ENCODE results near the gene NOL7. TPM values are rescaled to one million over a fixed set of nuclear protein-coding genes. Genes with fewer than 3 reads are reported as not detected.

Gene NOL7
- total and polyA plus RNA-seq, 2 of the 8 experiments (the other 6 are each of a cell fraction or from before 2014, with no cell fraction given) = 16.4 to 70.4 TPM

- no peak for TF ChIP-seq JUN (IDR thresholded peaks at IDR 0.05; ENCODE audit: low read depth, low read length)
- TF ChIP-seq YY1 (IDR thresholded peaks at IDR 0.05; ENCODE audit: low read depth, low read length) = no peak
- no peak for TF ChIP-seq TCF12 (IDR thresholded peaks at IDR 0.05; ENCODE audit: low read depth, low read length)
- no peak for TF ChIP-seq EP300 (IDR thresholded peaks at IDR 0.05; ENCODE audit: borderline replicate concordance in 1 of 2, low read depth in 2 of 2, low read length in 2 of 2)
- TF ChIP-seq TAF1 (IDR thresholded peaks at IDR 0.05; ENCODE audit: low read depth, low read length) = peak; percentile 35
- TF ChIP-seq BRCA1 (IDR thresholded peaks at IDR 0.05; ENCODE audit: low read depth, low read length) = no peak
- TF ChIP-seq KDM1A (IDR thresholded peaks at IDR 0.05; ENCODE audit: borderline replicate concordance, low read length) = peak; percentile 12; the same call in 1 of the 2 replicates
- TF ChIP-seq CHD1 (IDR thresholded peaks at IDR 0.05; ENCODE audit: low read depth, low read length) = no peak
- no peak for TF ChIP-seq MAFK (IDR thresholded peaks at IDR 0.05; ENCODE audit: low read depth, low read length)
- TF ChIP-seq MAX (IDR thresholded peaks at IDR 0.05) = no peak; the same call in 1 of the 2 replicates
- no peak for TF ChIP-seq NANOG (IDR thresholded peaks at IDR 0.05; ENCODE audit: insufficient read depth, low read depth, low read length, poor library complexity, severe bottlenecking)
- TF ChIP-seq EZH2 (IDR thresholded peaks at IDR 0.05; ENCODE audit: low read depth, low read length, severe bottlenecking) = no peak
- TF ChIP-seq SAP30 (IDR thresholded peaks at IDR 0.05; ENCODE audit: insufficient read depth, insufficient replicate concordance, low read length) = no peak
- no peak for TF ChIP-seq SUZ12 (IDR thresholded peaks at IDR 0.05; ENCODE audit: low read length)
- TF ChIP-seq CBX5 (IDR thresholded peaks at IDR 0.05; ENCODE audit: low read depth, low read length) = no peak
- no peak for TF ChIP-seq ATF2 (IDR thresholded peaks at IDR 0.05; ENCODE audit: low read length)
- TF ChIP-seq BACH1 (IDR thresholded peaks at IDR 0.05; ENCODE audit: low read length) = peak; percentile 40
- TF ChIP-seq CHD2 (IDR thresholded peaks at IDR 0.05; ENCODE audit: low read length) = no peak
- TF ChIP-seq HDAC2 (IDR thresholded peaks at IDR 0.05; ENCODE audit: borderline replicate concordance in 1 of 2, low read depth in 2 of 2, low read length in 2 of 2) = peak in 1 of 2 experiments; percentile 62; a peak in 1 of 4 replicates
- TF ChIP-seq GTF2F1 (IDR thresholded peaks at IDR 0.05; ENCODE audit: borderline replicate concordance, low read depth, low read length) = no peak
- no peak for TF ChIP-seq FOSL1 (IDR thresholded peaks at IDR 0.05; ENCODE audit: insufficient read depth, low read depth, low read length)
- TF ChIP-seq GABPA (IDR thresholded peaks at IDR 0.05; ENCODE audit: borderline replicate concordance, insufficient read depth, low read length) = no peak
Measured at GRCh38 chr6:13574571-13575376, 40.4 kb upstream of the NOL7 start, which contains the start of gene SIRT5 (continued).
